Measurements from ENCODE around the gene FTCD.

DNA sequence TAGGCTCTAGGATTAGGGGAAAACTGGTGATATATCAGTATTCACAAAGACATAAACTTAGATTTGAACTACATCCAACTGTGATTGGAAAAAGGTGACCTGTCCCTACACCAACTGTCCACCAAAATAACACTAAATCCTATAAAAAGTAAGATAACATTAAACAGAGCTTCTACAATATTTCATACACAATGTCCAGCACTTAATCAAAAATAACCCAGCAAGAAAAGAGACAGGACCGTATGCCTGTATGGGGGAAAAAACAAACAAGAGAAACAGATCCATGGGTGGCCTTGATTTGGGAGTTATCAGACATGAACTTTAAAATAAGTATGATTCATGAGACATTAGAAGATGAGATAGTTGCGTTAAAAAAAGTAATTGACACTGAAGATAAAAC lies 67.2 kb downstream of the FTCD start:
- TF ChIP-seq POLR2A (IDR thresholded peaks at IDR 0.05; ENCODE audit: low read depth, low read length), result no peak
- no peak for TF ChIP-seq RFX5 (IDR thresholded peaks at IDR 0.05; ENCODE audit: low read depth, low read length)
